SH-SY5Y (cell line): Measurements from ENCODE around the gene CHD9NB.

Experiments used
- GATA2 ChIP-seq: IDR thresholded peaks from 2 replicates; pipeline ENCODE4 v1.6.1; 2011; ENCODE audit warnings: mild to moderate bottlenecking, low read depth, low read length
- GATA3 ChIP-seq: IDR thresholded peaks from 2 replicates; pipeline ENCODE4 v1.6.1; 2011; ENCODE audit warnings: low read depth, mild to moderate bottlenecking, low read length, moderate library complexity

DNA sequence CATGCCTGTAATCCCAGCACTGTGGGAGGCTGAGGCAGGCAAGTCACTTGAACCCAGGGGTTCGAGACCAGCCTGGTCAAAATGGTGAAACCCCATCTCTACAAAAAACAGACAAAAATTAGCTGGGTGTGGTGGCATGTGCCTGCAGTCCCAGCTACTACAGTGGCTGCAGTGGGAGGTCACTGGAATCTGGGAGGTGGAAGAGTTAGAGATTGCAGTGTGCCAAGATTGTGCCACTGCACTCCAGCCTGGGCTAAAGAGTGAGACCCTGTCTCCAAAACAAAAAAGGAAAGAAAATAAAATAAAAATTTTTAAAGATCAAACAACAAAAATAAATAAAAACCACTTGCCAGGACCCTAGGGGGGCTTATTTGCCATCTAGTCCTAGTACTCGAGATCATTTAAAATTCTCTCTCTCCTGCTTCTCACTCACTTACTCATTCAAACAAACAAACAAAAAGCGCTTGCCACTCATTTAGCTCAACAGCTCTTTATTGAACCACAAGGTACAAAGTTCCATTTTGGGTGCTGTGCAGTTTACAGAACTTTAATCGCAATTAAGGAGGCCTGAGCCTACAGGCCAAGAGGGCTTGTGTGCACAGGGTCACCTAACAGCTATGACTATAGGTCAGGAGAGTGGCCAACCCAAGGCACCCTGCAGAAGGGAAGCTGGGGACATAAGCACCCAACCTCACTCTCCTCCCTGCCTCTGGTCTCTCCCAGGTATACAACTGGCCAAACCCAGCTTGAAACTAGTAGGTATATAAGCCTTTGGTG lies 4.4 kb downstream of the CHD9NB start:
- no peak for TF ChIP-seq GATA3
- no peak for TF ChIP-seq GATA2
